K562 (cell line): ENCODE data around the gene DNAH8. TPM values are rescaled to one million over a fixed set of nuclear protein-coding genes. Genes with fewer than 3 reads are reported as not detected.

Source experiments
- CEBPB ChIP-seq: fragments of 450-650 bp; IDR thresholded peaks from 2 replicates; pipeline ENCODE4 v1.6.1; 2016; ENCODE audit warnings: missing genetic modification characterization, missing compliant biosample characterization
- KHSRP ChIP-seq: fragments of 450-650 bp; IDR thresholded peaks from 2 replicates; pipeline ENCODE4 v1.6.1; 2017
- KLF6 ChIP-seq: fragments of 250-450 bp; sonication (Bioruptor Pico); IDR thresholded peaks from 2 replicates; pipeline ENCODE4 v1.4.0; 2020; ENCODE audit warnings: mild to moderate bottlenecking, moderate library complexity, borderline replicate concordance
- PTTG1 ChIP-seq: fragments of 450-650 bp; IDR thresholded peaks from 2 replicates; pipeline ENCODE4 v1.6.1; 2016; ENCODE audit warnings: low read depth, mild to moderate bottlenecking, missing genetic modification characterization, missing compliant biosample characterization
- RBM15 ChIP-seq: fragments of 200-400 bp; formaldehyde crosslinking; IDR thresholded peaks from 2 replicates; pipeline ENCODE4 v1.6.1; 2018; ENCODE audit warnings: mild to moderate bottlenecking, low read length, moderate library complexity; ENCODE audit not compliant: insufficient read depth
- SMARCC2 ChIP-seq: fragments of 450-650 bp; IDR thresholded peaks from 2 replicates; pipeline ENCODE4 v1.6.1; 2017; ENCODE audit warnings: antibody characterized with exemption, moderate library complexity, mild to moderate bottlenecking, low read depth
- ZBTB17 ChIP-seq: fragments of 450-650 bp; formaldehyde crosslinking; IDR thresholded peaks from 2 replicates; pipeline ENCODE4 v1.4.0; 2020; ENCODE audit warnings: mild to moderate bottlenecking
- polyA plus RNA-seq, 8 experiments: library from polyadenylated mRNA; depleted of rRNA in 4 of 8; stranded (reverse) in 5 of 8; unstranded in 3 of 8; fragments of >200 nt; fragmentation: Nextera tagmentation in 2 of 8; fragmentation: Illumina TruSeq in 1 of 8; extraction: Ambion mirVana in 2 of 8; extraction: Trizol in 1 of 8; gene quantifications; 2 replicates each; pipeline versions ENCODE4 v1.2.1 to v1.2.3, GENCODE V29; 2011 to 2014; ENCODE audit warnings: inconsistent platforms in 1 of 8, missing spikeins in 1 of 8
- total RNA-seq, 7 experiments: library from RNA; depleted of rRNA in 6 of 7; stranded (reverse); fragments of >200 nt in 6 of 7; fragmentation: Illumina TruSeq in 2 of 7; extraction: Trizol in 2 of 7; gene quantifications; 2 replicates each; pipeline versions ENCODE4 v1.2.1 to v1.2.3, GENCODE V29; 2011 to 2021; ENCODE audit warnings: low replicate concordance in 1 of 7
- TF ChIP-seq, protein P1 (sequence below): fragments of 450-650 bp; IDR thresholded peaks from 2 replicates; pipeline ENCODE4 v1.6.1; 2016; ENCODE audit warnings: mild to moderate bottlenecking, moderate library complexity
- TF ChIP-seq, protein P2 (sequence below): sonication (generic); formaldehyde crosslinking; IDR thresholded peaks from 2 replicates; pipeline ENCODE4 v1.9.0; 2022; ENCODE audit warnings: mild to moderate bottlenecking, missing genetic modification reagents
- TF ChIP-seq, protein P3 (sequence below): fragments of 200-800 bp; sonication (Bioruptor generic); IDR thresholded peaks from 2 replicates; pipeline ENCODE4 v1.6.1; 2016; ENCODE audit warnings: missing genetic modification characterization, missing compliant biosample characterization

The DNAH8 gene
- total and polyA plus RNA-seq, 9 of the 15 experiments (the other 6 are each of a cell fraction or from before 2014, with no cell fraction given), result 1.2 to 4.2 (median 2.9) TPM

DNA sequence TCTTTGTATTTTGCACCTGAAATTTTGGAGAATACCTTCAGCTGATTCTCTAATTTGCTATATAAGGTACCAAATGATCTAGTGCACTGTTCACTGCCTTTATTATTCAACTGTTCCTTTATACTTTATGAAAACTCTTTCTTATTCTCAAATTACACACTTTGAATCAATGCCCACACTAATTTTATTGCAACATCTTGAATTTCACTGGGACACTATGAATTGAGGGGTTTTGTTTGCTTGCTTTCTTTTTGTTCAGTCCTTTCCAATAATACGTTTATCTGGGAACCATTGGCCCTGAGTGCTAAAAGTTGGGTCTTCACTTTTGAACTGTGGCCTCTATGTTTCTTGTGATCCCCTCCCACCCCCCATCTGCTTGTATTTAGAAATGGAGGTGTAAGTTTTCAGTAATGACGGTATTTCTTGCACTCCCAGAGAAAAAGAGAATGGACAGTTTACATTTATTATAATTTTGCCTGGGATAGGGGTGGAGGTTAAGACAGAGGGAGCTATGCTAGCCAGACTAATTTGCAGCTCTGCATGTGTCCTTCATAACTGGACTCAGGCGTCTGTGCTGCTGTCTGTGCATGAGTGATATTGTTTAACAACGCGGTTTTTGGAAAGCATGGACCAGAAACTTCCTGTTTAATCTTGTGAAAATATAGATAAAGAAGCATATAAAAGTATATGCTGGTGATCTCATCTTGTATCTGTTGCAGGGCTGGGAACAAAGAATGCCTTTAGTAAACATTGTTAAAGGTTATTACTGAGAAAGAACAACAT is 98.1 kb downstream of the DNAH8 start (continued):
- TF ChIP-seq, protein P1, sequence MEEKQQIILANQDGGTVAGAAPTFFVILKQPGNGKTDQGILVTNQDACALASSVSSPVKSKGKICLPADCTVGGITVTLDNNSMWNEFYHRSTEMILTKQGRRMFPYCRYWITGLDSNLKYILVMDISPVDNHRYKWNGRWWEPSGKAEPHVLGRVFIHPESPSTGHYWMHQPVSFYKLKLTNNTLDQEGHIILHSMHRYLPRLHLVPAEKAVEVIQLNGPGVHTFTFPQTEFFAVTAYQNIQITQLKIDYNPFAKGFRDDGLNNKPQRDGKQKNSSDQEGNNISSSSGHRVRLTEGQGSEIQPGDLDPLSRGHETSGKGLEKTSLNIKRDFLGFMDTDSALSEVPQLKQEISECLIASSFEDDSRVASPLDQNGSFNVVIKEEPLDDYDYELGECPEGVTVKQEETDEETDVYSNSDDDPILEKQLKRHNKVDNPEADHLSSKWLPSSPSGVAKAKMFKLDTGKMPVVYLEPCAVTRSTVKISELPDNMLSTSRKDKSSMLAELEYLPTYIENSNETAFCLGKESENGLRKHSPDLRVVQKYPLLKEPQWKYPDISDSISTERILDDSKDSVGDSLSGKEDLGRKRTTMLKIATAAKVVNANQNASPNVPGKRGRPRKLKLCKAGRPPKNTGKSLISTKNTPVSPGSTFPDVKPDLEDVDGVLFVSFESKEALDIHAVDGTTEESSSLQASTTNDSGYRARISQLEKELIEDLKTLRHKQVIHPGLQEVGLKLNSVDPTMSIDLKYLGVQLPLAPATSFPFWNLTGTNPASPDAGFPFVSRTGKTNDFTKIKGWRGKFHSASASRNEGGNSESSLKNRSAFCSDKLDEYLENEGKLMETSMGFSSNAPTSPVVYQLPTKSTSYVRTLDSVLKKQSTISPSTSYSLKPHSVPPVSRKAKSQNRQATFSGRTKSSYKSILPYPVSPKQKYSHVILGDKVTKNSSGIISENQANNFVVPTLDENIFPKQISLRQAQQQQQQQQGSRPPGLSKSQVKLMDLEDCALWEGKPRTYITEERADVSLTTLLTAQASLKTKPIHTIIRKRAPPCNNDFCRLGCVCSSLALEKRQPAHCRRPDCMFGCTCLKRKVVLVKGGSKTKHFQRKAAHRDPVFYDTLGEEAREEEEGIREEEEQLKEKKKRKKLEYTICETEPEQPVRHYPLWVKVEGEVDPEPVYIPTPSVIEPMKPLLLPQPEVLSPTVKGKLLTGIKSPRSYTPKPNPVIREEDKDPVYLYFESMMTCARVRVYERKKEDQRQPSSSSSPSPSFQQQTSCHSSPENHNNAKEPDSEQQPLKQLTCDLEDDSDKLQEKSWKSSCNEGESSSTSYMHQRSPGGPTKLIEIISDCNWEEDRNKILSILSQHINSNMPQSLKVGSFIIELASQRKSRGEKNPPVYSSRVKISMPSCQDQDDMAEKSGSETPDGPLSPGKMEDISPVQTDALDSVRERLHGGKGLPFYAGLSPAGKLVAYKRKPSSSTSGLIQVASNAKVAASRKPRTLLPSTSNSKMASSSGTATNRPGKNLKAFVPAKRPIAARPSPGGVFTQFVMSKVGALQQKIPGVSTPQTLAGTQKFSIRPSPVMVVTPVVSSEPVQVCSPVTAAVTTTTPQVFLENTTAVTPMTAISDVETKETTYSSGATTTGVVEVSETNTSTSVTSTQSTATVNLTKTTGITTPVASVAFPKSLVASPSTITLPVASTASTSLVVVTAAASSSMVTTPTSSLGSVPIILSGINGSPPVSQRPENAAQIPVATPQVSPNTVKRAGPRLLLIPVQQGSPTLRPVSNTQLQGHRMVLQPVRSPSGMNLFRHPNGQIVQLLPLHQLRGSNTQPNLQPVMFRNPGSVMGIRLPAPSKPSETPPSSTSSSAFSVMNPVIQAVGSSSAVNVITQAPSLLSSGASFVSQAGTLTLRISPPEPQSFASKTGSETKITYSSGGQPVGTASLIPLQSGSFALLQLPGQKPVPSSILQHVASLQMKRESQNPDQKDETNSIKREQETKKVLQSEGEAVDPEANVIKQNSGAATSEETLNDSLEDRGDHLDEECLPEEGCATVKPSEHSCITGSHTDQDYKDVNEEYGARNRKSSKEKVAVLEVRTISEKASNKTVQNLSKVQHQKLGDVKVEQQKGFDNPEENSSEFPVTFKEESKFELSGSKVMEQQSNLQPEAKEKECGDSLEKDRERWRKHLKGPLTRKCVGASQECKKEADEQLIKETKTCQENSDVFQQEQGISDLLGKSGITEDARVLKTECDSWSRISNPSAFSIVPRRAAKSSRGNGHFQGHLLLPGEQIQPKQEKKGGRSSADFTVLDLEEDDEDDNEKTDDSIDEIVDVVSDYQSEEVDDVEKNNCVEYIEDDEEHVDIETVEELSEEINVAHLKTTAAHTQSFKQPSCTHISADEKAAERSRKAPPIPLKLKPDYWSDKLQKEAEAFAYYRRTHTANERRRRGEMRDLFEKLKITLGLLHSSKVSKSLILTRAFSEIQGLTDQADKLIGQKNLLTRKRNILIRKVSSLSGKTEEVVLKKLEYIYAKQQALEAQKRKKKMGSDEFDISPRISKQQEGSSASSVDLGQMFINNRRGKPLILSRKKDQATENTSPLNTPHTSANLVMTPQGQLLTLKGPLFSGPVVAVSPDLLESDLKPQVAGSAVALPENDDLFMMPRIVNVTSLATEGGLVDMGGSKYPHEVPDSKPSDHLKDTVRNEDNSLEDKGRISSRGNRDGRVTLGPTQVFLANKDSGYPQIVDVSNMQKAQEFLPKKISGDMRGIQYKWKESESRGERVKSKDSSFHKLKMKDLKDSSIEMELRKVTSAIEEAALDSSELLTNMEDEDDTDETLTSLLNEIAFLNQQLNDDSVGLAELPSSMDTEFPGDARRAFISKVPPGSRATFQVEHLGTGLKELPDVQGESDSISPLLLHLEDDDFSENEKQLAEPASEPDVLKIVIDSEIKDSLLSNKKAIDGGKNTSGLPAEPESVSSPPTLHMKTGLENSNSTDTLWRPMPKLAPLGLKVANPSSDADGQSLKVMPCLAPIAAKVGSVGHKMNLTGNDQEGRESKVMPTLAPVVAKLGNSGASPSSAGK, result no peak
- TF ChIP-seq, protein P2, sequence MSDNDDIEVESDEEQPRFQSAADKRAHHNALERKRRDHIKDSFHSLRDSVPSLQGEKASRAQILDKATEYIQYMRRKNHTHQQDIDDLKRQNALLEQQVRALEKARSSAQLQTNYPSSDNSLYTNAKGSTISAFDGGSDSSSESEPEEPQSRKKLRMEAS (CRISPR knock-in tag), result no peak
- TF ChIP-seq ZBTB17, result no peak
- no peak for TF ChIP-seq PTTG1 (tag)
- TF ChIP-seq KHSRP, result no peak
- TF ChIP-seq, protein P3, sequence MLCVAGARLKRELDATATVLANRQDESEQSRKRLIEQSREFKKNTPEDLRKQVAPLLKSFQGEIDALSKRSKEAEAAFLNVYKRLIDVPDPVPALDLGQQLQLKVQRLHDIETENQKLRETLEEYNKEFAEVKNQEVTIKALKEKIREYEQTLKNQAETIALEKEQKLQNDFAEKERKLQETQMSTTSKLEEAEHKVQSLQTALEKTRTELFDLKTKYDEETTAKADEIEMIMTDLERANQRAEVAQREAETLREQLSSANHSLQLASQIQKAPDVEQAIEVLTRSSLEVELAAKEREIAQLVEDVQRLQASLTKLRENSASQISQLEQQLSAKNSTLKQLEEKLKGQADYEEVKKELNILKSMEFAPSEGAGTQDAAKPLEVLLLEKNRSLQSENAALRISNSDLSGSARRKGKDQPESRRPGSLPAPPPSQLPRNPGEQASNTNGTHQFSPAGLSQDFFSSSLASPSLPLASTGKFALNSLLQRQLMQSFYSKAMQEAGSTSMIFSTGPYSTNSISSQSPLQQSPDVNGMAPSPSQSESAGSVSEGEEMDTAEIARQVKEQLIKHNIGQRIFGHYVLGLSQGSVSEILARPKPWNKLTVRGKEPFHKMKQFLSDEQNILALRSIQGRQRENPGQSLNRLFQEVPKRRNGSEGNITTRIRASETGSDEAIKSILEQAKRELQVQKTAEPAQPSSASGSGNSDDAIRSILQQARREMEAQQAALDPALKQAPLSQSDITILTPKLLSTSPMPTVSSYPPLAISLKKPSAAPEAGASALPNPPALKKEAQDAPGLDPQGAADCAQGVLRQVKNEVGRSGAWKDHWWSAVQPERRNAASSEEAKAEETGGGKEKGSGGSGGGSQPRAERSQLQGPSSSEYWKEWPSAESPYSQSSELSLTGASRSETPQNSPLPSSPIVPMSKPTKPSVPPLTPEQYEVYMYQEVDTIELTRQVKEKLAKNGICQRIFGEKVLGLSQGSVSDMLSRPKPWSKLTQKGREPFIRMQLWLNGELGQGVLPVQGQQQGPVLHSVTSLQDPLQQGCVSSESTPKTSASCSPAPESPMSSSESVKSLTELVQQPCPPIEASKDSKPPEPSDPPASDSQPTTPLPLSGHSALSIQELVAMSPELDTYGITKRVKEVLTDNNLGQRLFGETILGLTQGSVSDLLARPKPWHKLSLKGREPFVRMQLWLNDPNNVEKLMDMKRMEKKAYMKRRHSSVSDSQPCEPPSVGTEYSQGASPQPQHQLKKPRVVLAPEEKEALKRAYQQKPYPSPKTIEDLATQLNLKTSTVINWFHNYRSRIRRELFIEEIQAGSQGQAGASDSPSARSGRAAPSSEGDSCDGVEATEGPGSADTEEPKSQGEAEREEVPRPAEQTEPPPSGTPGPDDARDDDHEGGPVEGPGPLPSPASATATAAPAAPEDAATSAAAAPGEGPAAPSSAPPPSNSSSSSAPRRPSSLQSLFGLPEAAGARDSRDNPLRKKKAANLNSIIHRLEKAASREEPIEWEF (CRISPR knock-in tag), result no peak
- TF ChIP-seq KLF6 (CRISPR knock-in tag), result no peak
- TF ChIP-seq RBM15, result no peak
- TF ChIP-seq CEBPB (tag), result no peak
- TF ChIP-seq SMARCC2, result no peak
